ENCODE results near the gene C19orf12.

C19orf12 gene

GRCh38 chr19:29680937-29681336 lies 34.1 kb downstream of the C19orf12 start:
- no peak for TF ChIP-seq CTCF (IDR thresholded peaks at IDR 0.05)
- TF ChIP-seq ZFX (IDR thresholded peaks at IDR 0.05; ENCODE audit: borderline replicate concordance), result no peak
- no peak overlapping the region for H3K27ac ChIP-seq

DNA sequence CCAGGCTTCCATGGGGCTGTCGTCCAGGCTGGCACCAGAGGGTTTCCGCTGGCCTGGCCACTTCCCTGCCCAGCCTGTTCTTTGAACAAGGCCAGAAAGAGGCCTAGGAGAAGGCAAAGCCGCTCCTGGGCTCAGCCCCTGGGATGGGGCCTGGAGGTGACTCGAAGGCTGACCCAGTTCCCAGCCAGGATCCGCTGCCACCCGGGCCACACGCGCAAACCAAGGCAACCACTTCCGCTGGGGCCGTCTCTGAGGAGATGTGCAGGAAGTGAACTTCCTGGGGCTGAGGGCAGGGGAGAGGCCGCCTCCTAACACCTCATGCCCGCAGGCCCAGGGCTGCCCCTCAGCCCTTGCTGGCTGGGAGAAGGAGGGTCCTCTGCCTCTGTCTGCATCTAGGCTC lies 34.6 kb downstream of the C19orf12 start:
- no peak for TF ChIP-seq CTCF (IDR thresholded peaks at IDR 0.05)
- no peak for TF ChIP-seq ZFX (IDR thresholded peaks at IDR 0.05; ENCODE audit: borderline replicate concordance)
- no peak overlapping the region for H3K27ac ChIP-seq

DNA sequence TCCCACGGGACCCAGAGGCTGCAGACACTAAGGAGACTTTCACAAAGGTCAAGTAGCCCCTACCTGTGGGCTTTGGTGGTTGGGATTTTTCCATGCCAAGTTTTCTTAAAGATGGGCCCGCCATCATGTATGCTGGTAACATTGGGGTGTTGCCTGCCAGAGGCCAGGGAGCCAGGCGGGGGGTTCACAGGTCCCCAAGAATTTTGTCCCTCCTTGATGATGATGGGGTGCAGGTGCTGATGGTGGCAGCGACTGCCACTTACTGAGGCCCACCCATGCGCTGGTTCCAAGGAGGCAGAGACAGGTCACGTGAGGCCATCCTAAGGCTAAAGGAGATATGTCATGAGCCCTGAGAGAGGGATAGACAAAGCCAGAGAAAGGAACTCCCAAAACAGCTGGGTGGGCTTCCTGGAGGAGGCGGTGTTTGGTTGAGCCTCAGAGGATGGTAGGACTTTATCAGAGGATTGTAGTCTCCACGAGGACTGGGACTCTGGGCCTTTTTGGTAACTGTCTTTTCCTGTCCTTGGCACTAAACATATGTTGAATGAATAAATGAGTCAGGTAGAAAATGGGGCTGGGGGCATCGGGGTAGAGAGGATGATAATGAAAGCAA lies 35.4 kb downstream of the C19orf12 start:
- H3K27ac ChIP-seq, result no peak overlapping the region
- no peak for TF ChIP-seq CTCF (IDR thresholded peaks at IDR 0.05)

- no peak overlapping the region for H3K27ac ChIP-seq
- TF ChIP-seq CTCF (IDR thresholded peaks at IDR 0.05) (no peak), ZFX (IDR thresholded peaks at IDR 0.05; ENCODE audit: borderline replicate concordance) (no peak)
Observed at GRCh38 chr19:29678484-29679106, 36.5 kb downstream of the C19orf12 start.

DNA sequence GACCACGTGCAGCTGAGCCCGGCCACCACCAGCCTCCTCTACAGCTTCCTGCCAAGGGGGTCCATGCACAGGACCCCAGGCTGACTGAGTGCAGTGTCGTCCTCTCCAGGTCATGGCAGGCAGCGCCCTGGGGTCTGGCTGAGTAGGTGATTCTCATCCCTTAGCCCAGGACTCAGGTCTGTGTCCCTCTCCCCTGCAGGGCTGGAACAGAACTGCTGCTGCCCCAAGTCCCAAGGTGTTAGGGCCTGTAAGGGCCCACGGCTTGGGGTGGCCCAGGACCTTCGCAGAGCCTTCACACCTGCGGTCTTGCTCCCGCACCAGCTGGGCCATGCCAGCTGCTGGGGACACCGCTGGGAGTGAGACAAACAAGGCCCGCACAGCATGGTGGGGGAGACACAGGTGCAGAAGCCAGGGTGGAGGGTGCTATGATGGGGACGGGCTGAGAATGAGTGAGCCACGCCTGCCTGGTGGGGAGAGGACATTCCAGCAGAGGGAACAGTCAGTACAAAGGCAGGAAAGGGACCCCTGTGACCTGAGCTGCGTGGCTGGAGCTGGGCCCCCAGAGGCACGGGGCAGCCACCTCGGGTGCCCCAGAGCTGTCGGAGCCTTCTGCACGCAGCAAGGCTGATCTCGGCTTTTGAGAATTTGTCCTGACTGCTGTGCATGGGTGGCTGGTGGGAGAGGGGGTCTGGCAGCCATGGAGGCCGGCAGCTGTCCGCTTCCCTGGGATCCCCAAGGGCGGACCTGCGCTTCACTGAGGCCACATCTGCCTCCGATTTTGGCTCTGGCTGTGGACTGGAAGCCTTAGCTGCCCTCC lies 37.9 kb downstream of the C19orf12 start:
- no peak for TF ChIP-seq ZFX (IDR thresholded peaks at IDR 0.05; ENCODE audit: borderline replicate concordance)
- no peak for TF ChIP-seq CTCF (IDR thresholded peaks at IDR 0.05)
- H3K27ac ChIP-seq, result no peak overlapping the region

GRCh38 chr19:29676586-29676985 lies 38.5 kb downstream of the C19orf12 start:
- no peak overlapping the region for H3K27ac ChIP-seq
- TF ChIP-seq ZFX (IDR thresholded peaks at IDR 0.05; ENCODE audit: borderline replicate concordance) (no peak), CTCF (IDR thresholded peaks at IDR 0.05) (no peak)

Data from 22Rv1 (cell line).